GM11168 (cell line): ENCODE data around the gene PRRX1.

Experiments
- in situ Hi-C: fragments of 300-500 bp; cut with MboI; formaldehyde crosslinking; loops from one replicate; pipeline ENCODE4 v1.12.0; 2022; ENCODE audit warnings: low sequenced_read_pairs; ENCODE audit not compliant: unreplicated experiment

The PRRX1 gene

GRCh38 chr1:170685166-170685565 is 21.2 kb downstream of the PRRX1 start:
- in situ Hi-C loops = loop anchor here (25.0 kb wide), 1 partner anchor 202 kb away; no protein-coding TSS in a partner anchor

- in situ Hi-C loops = loop anchor here (25.0 kb wide), 1 partner anchor 201 kb away; no protein-coding TSS in a partner anchor
Measured at GRCh38 chr1:170686291-170686690, 22.4 kb downstream of the PRRX1 start.

GRCh38 chr1:170687621-170688020 is 23.7 kb downstream of the PRRX1 start:
- in situ Hi-C loops = loop anchor here (25.0 kb wide), 1 partner anchor 200 kb away; no protein-coding TSS in a partner anchor

- in situ Hi-C loops = loop anchor here (25.0 kb wide), 1 partner anchor 196 kb away; no protein-coding TSS in a partner anchor
Measured at GRCh38 chr1:170691258-170691657, 27.3 kb downstream of the PRRX1 start.

- in situ Hi-C loops = loop anchor here (25.0 kb wide), 1 partner anchor 194 kb away; no protein-coding TSS in a partner anchor
Measured at GRCh38 chr1:170692866-170693575, 29.1 kb downstream of the PRRX1 start.

- in situ Hi-C loops = loop anchor here (25.0 kb wide), 1 partner anchor 193 kb away; no protein-coding TSS in a partner anchor
Measured at GRCh38 chr1:170694172-170694926, 30.4 kb downstream of the PRRX1 start.

- in situ Hi-C loops = loop anchor here (25.0 kb wide), 1 partner anchor 191 kb away; no protein-coding TSS in a partner anchor
Measured at GRCh38 chr1:170695955-170696590, 32.1 kb downstream of the PRRX1 start.

GRCh38 chr1:170696591-170697290 is 32.8 kb downstream of the PRRX1 start:
- in situ Hi-C loops = loop anchor here (25.0 kb wide), 1 partner anchor 191 kb away; no protein-coding TSS in a partner anchor

- in situ Hi-C loops = loop anchor here (25.0 kb wide), 1 partner anchor 190 kb away; no protein-coding TSS in a partner anchor
Measured at GRCh38 chr1:170697316-170697715, 33.4 kb downstream of the PRRX1 start.

- in situ Hi-C loops = loop anchor here (25.0 kb wide), 1 partner anchor 189 kb away; no protein-coding TSS in a partner anchor
Measured at GRCh38 chr1:170698301-170699275, 34.7 kb downstream of the PRRX1 start.

- in situ Hi-C loops = loop anchor here (25.0 kb wide), 1 partner anchor 188 kb away; no protein-coding TSS in a partner anchor
Measured at GRCh38 chr1:170699696-170700095, 35.8 kb downstream of the PRRX1 start.

- in situ Hi-C loops = no loop called here
Measured at GRCh38 chr1:170700842-170701615, 37.1 kb downstream of the PRRX1 start.

- in situ Hi-C loops = no loop called here
Measured at GRCh38 chr1:170701962-170702361, 38.0 kb downstream of the PRRX1 start.

- in situ Hi-C loops = no loop called here
Measured at GRCh38 chr1:170703591-170703990, 39.7 kb downstream of the PRRX1 start.

- in situ Hi-C loops = no loop called here
Measured at GRCh38 chr1:170704256-170704655, 40.3 kb downstream of the PRRX1 start.

- in situ Hi-C loops = no loop called here
Measured at GRCh38 chr1:170705981-170706380, 42.0 kb downstream of the PRRX1 start.

- in situ Hi-C loops = no loop called here
Measured at GRCh38 chr1:170707117-170707516, 43.2 kb downstream of the PRRX1 start.
